HG03521 (cell line): ENCODE results near the gene CFAP46.

Experiments used
- ATAC-seq: cut with Tn5 transposase; IDR thresholded peaks from one replicate; pipeline ENCODE4 v1.9.1; 2021; ENCODE audit warnings: mild to moderate bottlenecking, moderate library complexity; ENCODE audit not compliant: unreplicated experiment

CFAP46 gene

DNA sequence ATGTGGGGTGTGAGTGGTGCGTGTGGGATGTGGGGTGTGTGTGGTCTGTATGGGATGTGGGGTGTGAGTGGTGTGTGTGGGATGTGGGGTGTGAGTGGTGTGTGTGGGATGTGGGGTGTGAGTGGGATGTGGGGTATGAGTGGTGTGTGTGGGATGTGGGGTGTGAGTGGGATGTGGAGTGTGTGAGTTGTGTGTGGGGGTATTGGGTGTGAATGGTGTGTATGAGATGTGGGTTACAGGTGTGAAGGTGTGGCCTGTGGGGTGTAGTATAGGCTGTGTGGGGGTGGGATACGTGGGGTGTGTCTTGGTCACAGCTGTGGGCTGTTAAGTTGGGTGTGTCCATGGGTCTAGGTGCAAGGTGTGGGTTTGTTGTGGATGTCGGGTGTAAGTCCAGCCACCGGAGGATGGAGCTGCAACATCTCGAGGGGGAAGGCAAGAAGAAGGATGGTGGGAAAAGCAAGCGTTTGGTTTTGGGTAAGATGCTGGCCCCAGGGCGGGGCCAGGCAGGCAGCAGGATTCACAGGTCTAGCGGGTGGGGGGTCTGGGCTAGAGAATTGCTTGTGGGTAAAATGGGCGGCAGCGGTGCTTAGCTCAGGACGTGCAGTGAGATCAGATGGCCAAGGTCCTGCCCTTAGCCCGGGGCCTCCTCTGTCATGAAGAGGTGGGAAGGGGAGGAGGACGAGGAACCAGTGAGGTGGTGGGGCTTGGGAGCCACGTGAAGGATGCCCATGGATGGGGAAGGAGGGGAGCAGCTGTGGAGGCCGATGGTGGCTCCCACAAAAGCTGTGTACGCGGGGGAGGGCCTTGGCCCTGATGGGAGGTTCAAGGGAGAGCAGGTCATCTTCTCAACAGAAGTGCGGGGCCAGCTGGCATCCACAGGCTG lies 60.1 kb downstream of the CFAP46 start:
- ATAC-seq = no peak

DNA sequence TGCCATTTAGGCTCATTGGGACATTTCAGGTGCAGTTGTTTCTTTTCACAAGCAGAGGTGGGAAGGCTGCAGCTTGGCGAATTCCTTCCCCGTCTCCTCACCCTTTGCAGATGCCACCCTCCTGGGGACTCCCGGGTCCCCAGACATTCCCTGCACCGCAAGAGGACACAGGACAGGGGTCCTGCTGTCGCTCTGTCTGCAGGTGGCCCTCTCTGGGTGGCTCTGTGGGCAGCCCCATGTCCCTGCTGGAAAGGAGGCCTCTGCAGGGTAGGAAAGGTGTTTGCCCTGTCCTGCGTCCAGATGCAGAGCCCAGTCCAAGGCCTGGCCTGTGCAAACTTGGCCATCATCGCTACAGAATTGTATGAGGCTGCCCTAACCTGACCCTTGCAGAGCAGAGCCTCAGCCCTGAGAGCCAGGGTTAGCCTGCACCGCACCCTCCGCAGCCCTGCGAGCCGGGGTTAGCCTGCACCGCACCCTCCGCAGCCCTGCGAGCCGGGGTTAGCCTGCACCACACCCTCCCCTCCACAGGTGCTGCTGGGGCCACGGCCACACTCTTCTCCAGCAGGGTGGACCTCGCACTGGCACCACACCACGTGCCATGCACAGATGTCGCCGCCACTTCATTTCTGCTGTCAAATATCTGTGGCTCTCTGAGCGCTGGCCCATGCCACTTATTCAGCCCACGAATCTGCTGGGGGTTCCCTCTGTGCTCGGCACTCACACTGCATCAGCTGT lies 61.0 kb downstream of the CFAP46 start:
- ATAC-seq = no peak

DNA sequence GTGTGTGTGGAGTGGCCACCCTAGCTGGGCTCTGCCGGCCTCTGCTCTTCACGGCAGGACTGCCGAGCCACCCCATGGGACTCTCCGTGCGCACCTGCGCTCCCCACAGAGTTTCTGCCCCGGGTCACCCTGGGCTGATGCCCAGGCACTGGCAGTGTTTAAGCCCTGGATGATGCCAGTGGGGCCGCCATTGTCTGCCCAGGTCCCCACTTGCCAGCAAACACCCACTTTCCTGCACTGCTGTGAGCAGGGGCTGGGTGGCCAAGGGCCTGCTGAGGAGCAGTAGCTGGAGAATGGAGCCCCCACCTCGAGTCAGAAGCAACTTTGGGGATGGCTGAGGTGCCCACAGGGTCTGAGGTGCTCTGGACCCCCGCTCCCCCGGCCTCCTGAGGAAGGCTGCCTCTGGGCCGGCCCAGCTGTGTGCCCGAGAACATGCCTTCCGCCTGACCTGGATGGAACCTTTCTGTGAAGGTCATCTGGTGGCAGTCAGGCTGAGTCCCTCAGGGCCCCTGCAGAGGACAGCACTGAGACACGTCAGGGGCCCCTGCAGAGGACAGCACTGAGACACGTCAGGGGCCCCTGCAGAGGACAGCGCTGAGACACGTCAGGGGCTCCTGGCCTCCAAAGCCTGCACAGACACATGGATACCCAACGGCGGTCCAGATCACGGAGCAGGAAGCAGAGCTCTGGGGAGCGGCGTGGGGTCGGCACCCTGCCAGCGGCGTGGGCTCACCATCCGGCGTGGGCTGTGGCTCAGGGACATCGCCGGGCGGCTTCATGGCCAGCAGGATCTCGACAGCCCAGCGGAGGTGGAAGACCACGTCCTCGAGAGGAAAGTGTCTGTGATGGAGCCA lies 62.0 kb downstream of the CFAP46 start:
- no peak for ATAC-seq

DNA sequence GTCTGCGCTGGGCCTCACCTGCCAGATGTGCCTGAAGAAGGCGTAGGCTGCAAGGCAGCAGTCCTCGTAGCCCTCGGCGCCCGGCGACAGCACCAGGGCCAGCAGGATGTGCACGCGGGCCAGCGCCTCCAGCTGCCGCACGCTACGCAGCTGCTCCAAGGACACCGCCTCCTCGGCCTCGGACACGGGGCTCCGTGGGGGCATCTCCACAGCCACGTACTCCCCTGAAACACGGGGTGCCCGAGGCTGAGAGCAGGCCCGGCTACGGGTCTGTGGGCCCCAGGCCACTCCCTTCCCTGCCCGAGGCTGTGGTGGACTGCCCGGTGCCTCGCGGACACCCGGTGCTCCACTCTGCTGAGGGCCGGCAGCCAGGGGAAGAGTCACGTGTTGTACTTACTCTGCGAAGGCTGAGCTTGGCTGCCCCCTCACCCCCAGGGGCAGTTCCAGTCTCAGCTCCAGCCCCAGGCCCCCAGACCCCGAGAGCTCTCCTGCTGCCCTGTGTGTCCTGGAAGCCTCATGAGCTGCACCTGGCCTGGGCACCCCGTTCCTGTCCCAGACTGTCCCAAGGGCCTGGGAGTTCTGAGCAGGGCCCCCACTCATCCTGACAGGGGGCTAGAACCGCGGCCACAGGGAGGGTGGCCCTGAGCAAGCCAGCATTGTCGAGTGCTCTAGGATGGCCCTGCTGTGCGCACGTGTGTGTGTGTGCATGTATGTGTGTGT lies 62.8 kb downstream of the CFAP46 start:
- no peak for ATAC-seq

DNA sequence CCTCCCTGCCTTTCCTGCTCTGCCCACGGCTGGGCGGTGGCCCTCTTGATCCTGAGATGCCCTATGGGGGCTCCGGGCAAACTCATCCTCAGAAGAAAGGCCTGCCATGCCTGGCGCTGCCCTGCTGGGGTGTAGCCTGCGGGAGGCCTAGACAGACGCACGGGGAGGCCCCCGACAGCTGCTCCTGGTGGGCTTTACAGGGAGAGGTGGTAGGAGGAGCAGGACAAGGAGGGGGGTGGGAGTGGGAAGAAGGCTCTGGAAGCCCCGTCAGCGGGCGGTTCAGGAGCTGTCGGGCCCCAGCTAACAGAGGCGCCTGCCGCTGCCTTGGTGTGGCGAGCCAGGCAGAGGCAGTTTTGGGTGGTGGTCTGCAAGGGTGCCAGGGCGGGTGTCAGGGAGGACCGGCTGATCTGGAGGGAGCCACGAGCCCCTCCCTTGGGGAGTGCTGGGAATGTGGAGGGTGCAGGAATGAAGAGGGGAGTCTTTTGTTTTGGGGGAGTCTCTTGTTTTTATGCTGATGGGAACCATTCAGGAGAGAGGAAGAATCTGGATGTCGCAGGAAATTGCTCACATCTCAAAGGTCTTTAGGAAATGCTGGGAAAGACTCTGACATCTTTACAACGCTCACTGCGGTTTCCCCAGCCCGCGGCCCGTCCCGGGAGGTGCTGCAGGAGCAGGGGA lies 63.5 kb downstream of the CFAP46 start:
- ATAC-seq = no peak

DNA sequence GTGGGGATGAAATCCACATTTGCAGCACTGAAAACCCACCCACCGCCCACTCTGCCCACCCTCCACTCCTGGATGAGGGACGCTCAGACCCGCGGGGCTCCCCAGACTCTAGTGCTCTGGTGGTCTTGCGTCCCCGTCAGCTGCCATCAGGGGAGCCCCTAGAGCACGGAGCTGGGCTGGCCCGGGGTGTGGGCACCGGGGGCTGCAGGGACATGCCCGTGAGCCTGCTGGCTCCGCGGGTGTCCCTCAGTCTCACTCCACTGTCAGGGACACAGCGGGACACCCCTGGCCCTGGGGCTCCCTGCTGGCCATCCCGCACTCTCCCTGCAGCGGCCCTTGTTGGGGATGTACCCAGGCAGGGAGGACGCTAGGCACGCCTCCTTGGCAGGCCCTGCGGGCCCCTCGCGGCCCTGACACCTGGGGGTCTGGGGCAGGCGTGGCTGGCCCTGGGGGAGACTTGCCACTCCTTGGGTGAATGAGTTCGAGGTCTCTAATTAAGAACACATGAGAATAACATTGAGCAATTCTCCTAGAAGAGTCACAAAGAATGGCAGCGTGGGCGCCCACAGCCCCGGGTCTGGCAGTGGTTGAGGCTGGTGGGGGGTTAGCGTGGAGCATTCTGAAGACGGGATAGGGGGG lies 64.2 kb downstream of the CFAP46 start:
- no peak for ATAC-seq

DNA sequence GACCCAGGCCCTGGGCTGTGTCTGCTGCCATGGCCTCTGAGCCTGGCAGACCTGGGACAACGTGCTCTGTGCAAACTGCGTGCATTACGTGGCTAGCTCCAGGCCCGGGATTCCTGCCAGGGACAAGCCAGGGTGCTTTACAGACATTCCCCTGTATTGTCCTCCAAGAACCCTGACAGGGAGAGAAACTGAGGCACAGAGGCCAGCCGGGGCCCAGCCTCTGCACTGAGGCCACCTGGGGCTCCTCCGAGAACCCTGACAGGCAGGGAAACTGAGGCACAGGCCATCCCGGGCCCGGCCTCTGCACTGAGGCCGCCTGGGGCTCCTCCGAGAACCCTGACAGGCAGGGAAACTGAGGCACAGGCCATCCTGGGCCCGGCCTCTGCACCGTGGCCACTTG lies 64.9 kb downstream of the CFAP46 start:
- ATAC-seq = no peak

DNA sequence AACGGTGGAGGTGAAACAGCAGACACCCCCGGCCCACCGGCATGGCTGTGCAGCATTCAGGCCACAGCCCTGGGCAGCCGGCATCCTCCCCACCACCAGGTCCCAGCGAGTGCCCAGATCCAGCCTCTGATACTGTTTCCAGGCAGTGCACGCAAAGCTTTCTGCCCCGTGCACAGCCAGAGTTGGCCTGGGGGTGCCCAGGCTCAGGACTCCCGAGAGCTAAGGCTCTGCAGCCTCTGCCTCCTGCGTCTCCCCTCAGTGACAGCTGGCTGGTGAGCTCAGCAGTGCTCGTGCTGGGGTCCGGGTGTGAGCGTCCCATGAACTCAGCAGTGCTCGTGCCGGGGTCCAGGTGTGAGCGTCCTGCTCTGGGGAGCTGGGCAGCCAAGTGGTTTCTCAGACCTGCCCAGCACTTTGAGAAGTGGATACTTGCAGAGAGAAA lies 65.4 kb downstream of the CFAP46 start:
- ATAC-seq = no peak

DNA sequence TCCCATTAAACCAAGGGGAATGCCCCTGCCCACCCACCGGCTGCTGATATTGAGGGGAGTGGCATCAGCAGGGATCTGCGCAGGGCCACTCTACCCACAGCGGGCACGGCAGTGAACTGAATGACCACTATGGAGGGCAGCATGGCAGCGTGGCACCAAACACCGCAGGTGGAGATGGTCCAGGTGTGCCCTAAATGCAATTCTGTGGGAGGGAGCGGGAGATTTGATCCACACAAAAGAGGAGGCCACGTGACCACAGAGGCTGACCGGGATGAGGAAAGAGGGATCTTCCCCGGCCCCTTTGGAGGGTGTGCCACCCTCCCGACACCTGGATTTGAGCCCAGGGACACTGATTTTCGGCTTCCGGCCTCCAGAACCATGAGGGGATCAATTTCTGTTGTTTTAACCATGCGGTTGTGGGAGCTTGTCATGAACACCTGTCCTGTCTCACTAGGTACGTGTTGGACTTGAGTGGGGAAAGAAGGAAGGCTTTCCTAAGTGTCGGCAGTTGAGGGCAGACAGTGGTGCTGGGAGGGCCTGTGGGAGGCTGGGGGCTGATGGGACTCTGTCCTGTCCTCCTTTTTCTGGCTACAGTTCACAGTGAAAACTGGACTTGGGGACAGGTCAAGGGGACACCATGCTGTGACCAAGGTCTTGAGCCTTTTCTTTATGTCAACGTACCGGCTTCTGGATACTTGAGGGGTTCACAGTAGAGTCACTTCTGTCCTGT lies 66.1 kb downstream of the CFAP46 start:
- ATAC-seq = no peak

DNA sequence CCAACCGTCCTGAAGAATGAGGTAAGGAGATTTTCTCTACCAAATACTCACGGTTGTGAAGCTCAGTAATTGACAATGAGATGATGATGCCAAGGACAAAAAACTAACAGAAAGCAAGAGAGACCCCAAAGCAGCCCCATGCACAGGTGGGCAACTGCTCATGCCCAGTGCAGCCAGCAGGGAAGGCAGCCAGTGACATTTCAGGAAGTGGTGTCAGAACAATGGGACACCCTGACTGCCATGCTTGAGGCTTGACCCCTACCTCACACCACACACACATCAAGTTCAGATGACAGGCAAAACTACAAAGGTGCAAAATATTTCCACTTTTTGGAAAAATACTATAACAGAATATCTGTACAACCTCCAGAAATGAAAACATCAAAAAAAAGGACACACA lies 66.9 kb downstream of the CFAP46 start:
- ATAC-seq = no peak

DNA sequence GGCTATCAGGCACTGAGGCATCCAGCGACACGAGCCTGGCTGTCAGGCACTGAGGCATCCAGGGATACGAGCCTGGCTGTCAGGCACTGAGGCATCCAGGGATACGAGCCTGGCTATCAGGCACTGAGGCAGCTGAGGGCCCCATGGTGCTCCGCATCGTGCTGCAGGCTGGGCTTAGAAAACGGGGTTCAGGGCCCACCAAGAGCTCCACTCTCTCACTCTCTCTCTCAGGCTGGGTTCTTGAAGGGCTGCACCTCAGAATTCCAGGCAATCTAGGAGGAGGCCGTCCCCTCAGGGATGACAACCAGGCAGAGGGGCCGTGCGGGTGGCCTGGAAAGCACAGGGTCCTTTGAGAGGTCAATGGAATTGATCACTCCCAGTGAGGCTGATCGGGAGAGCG lies 69.0 kb downstream of the CFAP46 start:
- no peak for ATAC-seq

DNA sequence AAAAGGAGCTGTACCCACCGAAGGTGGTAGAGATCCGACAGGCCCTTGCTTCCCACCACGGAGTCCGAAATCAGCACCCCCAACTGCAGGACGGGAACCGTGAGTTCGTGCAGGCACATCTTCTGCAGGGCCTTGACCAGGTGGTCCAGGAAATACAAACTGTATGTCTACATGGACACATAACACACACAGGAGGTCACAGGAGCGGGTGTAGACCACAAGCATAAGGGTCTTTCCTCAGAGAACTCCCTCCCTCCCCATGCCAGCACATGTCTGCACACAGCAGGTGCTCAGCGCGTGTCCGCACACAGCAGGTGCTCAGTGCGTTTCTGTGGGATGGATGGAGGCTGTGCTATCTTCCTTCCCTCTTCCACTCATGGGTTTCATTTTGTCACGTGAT lies 69.7 kb downstream of the CFAP46 start:
- no peak for ATAC-seq

DNA sequence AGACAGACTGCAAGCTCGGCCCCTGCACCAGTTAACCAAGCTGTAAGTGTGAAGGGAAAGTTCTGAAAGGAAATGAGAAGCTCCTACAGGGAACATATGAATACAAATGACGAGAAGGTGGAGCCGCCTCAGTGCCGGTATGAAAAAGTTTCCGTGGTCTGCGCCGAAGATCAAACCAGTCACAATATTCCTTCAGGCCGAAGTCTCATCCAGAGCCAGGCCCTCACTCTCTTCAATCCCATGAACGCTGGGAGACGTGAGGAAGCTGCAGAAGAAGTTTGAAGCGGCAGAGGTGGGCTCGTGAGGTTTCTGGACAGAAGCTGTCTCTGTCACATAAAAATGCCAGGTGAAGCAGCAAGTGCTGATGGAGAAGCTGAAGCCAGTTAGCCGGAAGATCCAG lies 71.9 kb downstream of the CFAP46 start:
- ATAC-seq = no peak

DNA sequence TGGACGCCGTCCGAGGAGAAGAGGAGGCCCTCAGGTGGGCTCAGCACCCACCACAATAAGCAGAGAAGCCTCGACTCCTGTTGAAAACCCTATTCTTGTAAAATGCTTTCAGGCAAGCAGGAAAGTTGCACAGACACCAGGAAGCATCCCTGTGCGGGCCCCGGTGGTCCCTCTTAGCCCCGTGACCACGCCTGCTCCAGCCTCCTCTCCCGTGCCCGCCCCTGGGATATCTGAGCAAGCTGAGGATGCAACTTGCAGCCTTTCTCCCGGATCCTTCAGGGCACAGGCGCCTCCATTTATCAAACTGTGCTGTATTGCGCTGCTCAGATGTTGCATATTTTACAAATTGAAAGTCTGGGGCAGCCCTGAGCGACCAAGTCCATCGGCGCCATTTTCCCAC lies 72.7 kb downstream of the CFAP46 start:
- no peak for ATAC-seq

DNA sequence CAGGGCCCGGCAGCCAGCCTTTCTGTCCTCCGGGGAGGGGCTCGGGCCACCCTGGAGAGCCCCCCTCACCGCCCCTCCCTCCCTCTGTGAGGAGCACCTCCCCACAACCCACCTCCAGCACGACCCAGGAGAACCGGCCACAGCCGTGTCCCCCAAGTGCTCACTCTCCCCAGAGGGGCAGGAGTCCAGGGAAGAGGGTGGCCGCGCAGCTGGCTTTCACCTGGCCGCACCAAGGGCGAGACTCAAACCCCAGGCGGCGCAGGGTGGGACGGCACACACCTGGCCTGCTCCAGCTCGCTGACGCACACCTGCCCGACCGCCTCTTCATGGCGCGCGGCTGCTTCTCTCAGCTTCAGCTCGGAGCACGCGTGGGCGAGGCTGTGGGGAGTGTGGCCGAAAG lies 73.4 kb downstream of the CFAP46 start:
- ATAC-seq = no peak

DNA sequence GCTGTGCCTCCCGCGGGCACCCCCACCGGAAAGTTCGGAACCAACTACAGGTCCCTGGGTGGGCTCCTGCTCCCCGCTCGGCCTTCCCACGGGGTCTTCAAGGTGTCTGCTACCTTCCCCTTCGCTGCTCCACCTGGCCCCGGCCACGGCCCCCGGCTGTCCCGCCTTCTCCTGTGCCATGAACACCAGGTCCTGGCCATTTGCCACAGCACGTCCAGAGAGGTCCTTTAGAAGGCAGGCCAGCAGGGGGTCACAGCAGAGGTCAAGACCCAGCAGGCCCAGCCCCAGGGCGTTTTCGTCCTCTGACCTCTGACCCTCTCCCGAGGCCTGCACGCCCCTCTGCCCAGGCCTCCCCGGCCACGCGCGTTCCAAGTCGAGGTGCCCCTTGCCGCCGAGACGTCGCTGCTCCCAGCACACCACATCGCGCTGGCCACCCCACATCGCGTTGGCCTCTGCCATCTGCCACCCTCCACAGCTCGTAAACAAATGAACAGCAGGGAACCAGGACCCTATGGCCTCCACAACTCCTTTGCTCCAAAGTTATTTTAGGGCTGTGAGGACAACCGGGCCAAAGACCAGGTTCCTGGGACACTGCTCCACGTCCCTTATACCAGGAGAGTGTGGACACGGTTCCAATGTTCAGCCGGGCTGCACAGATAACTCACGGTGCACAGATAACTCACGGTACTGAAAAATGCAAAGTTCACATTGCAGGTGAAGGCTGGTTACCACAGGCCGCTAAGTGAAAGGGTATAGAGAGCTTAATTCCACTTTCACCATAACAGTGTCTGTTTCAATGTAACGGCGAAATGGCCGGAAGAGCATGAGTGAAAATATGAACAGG lies 74.3 kb downstream of the CFAP46 start:
- no peak for ATAC-seq

DNA sequence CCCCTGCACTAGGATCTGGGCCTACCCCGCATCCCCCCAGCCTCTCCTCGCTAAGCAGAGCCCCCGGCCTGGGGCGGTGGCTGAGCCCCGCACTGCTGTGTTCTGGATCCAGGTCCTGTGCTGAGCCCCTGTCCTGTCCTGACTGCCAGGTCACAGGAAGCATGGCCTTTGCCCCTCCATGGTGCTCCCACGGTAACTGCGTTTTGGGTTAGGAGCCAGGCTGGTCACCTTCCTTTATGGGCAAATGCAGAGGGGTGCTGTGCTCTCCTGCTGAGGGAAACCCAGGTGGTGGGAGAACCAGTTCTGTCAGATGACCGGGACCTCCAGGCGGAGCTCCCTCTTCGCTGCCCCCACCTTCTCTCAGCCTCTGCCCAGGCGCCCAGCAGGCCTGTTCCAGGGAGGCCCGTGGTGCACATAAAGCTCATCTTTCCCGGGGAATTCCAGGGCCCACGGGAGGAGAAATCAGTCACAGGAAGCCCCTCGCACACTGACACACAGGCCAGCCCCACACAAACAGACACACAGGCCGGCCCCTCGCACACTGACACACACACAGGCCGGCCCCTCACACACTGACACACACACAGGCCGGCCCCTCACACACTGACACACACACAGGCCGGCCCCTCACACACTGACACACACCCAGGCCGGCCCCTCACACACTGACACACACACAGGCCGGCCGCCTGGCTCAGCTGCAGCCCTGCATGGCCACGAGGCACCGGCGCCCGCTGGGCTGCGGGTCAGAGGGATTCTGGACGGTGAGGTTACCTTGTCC lies 75.6 kb downstream of the CFAP46 start:
- ATAC-seq = no peak
